HG02870 (cell line): ENCODE data around the gene C10orf53.

ENCODE experiments used
- ATAC-seq: cut with Tn5 transposase; IDR thresholded peaks from one replicate; pipeline ENCODE4 v1.9.1; 2021; ENCODE audit warnings: mild to moderate bottlenecking, moderate library complexity; ENCODE audit not compliant: unreplicated experiment

Gene C10orf53

GRCh38 chr10:49736564-49737113 lies 57.2 kb downstream of the C10orf53 start:
- no peak for ATAC-seq

DNA sequence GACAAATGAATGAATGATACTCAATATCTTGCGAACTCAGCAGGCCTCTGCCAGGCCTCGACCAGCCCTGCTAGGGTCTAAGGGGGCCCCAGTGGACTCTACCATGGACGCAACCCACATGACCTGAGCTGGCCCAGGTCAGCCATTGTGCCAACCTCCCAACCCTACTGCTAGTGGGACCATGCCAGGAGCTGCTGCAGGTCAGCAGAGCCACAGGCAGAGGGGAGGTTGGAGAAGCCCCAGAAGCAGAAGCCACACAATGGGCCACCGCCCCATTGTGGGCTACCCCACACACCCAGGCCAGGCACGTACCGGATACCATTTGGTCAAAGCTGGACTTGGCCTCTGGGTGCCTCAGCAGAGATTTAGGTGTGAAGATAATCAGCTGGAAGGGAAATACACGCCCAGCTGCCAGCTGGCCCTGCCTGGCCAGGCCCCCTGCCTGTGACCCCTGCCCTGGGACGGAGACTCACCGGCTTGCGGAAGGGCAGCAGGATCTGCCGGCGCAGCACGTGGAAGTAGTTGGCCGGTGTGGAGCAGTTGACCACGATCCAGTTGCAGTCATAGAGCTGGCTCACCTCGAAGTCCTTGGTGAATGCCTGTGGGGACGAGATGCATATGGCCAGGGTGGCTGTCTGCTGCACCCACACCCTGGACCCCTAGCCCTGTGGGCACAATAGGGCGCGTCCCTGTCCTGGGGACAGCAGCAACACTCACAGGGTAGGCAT lies 58.2 kb downstream of the C10orf53 start:
- no peak for ATAC-seq

DNA sequence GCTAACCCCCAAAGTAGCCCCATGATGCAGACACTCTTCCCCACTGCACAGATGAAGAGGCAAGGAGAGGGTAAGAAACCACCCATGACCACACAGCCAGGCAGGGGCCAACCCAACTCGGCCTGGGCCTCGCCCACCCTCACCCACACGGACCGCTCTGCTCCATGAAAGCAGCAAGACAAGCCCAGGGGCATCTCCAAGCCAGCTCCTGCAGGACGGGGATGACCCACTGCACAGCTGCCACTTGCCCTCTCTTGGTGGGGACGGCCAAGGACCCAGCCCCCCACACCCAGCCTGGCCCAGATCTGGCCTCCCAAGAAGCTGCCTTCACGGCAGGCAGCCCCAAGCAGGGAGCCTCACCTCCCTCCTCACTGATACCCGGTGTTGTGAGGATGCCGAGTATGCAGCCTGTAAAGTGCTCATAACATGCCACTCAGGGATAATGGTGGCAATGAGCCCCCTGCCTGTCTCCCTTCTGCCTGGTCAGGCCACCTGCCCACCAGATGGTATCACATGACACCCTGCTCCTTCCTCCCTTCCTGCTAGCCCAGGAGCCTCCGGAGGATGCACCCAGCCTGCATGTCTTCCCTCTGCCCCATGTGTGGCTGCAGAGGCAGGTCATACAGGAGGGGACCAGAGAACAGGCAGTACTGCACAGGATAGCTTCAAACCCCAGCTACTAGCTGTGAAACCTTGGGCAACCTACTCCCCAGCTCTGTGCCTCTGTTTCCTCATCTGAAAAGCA lies 59.3 kb downstream of the C10orf53 start:
- no peak for ATAC-seq

DNA sequence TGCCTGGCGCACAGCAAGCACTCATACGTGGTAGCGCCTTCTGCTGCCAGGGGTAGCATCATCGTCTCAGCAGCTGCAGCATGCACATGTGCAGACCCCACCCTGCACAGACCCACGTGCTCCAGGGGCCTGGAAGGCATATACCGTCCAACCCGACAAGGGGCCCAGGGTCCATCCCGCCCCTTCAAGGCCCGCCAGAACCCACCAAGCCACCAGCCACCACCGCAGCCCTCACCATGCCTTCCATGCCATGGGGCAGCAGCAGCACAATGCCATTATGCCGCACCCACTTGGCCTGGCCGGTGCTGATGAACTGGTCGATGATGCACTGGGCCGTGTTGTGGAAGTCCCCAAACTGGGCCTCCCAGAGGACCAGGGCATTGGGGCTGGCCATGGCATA lies 60.0 kb downstream of the C10orf53 start:
- ATAC-seq: no peak

DNA sequence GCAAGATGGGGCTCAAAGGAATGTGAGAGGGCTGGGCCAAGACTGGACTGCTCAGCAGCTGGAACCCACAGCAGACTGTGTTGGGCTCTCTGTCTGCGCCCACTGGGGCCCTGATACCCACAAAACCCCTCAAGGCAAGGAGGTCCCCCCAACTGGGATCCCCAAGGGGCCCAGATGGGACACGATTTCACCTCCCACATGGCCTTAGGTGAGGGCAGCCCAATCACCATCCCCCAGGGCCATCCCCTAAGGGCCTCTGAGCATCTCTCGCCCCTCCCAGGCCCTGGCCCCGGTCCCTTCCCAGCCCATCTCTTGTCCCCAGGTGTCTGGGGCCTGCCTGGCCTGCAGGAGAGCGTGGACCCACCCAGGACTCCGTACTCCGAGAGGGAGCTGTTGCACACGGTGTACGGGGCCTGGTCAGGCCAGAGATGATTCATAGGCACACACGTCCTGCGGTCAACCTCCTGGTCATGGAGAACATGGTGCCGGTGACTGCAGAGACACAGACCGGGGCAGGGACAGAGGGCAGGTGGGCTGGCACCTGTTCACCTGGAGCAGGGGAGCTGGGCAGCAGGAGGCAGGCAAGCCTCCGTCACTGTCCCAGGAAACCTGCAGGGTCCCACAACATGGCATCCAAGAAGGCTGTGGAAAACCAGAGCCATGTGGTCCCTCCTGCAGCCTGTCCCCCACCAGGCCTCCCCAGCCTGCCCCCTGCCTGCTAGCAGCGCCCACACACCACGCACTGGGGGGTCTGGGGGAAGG lies 61.1 kb downstream of the C10orf53 start:
- ATAC-seq: no peak

DNA sequence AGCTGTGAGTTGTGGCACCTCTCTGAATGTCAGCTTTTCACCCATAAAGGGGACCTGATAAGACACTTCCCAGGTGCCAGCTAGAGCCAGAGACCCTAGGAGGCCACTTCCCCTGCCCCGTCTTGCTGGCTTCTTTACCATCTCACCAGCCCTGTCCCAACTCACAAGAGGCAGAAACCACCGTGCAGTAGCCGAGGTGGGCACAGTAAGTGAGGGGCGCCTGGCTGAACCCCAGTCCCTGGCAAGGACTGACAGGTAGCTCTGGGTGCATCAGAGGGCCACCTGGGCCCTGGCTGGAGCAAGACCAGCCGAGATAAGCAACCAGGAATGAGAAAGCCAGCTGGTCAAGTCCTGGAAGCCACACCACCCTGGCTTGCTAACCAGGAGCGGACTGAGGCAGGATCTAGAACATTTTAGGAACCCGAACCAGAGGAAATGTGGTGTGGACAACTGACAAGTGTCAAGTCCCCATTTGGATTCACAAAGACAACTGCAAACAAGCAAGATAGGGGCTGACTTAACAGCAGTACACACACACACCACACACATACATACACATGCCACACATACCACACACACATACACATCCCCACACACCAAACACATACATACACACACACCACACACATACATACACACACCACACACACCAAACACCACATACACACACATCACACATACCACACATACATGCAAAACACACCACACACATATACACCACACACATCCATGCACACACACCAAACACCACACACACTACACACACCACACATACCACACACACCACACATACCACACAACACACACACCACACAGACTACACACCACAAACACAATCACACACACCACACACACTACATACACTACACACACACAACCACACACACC lies 61.9 kb downstream of the C10orf53 start:
- ATAC-seq: no peak

GRCh38 chr10:49742683-49743463 lies 63.4 kb downstream of the C10orf53 start:
- ATAC-seq: no peak

- no peak for ATAC-seq
Measured at GRCh38 chr10:49743464-49744075, 64.1 kb downstream of the C10orf53 start.

GRCh38 chr10:49744091-49744685 lies 64.7 kb downstream of the C10orf53 start:
- no peak for ATAC-seq

DNA sequence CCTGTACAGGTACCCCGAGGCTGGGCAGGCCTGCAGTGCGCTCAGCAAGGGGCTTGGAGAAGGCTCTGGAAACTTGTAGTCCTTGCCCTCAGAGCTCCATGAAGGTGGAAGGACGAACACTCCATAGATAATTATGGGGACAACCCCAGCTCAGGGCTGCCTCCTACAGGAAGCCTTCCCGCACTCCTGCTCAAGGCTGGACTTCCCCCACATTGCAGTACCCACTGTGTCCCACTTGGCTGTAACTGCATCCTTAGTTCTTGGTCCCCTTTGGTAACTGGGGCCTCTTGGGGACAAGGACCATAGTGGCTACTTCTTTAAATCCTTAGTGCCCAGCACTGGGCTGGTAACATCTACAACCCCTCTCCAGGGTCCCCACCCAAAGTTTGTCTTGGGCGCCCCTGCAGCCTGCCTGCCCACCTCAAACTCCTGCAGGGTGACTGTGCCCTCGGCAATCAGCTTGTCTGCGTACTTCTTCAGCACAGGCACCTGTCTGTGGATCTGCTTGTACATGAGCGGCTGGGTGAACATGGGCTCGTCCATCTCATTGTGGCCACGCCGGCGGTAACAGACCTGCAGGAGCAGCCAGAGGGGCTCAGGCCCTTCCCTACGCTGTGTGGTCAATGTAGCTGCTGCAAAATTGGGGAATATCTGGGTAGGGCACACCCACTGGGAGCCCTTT lies 65.6 kb downstream of the C10orf53 start:
- ATAC-seq: no peak

- ATAC-seq: no peak
Measured at GRCh38 chr10:49745756-49746155, 66.3 kb downstream of the C10orf53 start.

GRCh38 chr10:49746626-49747302 lies 67.3 kb downstream of the C10orf53 start:
- no peak for ATAC-seq
